ENCODE results near the gene CBX2. TPM values are rescaled to one million over a fixed set of nuclear protein-coding genes. Genes with fewer than 3 reads are reported as not detected.

Gene CBX2
- total and polyA plus RNA-seq, 2 of the 4 experiments (the other 2 are of a cell fraction) = 2.0 to 3.2 TPM

DNA sequence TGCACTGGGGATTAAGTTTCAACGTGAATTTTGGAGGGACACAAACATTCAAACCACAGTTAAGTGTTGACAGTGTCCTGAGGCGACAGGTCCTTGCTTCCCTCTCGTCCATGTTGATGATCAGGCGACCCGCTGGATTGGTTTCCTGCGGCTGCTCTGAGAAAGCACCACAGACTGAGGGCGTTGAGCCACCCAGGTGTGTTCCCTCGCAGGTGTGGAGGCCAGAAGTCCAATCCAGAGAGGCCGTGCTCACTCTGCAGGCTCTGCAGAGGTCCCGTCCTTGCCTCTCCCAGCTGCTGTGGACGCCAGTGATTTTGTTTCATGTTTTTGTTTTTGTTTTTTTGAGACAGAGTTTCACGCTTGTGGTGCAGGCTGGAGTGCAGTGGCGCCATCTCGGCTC is 22.4 kb upstream of the CBX2 start:
- intact Hi-C loops (cut with micrococcal nuclease) = no loop called here
- Histone ChIP-seq H4K91ac (ENCODE audit: insufficient read depth, low read depth, low read length) (no peak overlapping the region), H3K36me3 (ENCODE audit: control insufficient read depth, insufficient read depth, low read length) (no peaks in the 10 kb centered on the region), H3K9ac (ENCODE audit: low read depth, low read length) (no peak overlapping the region), H2BK5ac (ENCODE audit: low read depth, low read length, poor library complexity, severe bottlenecking) (no peak overlapping the region), H3K4me3 (ENCODE audit: insufficient read depth, low read depth, low read length) (no peak overlapping the region), H3K79me1 (ENCODE audit: low read depth in 1 of 2, low read length in 2 of 2) (no peaks in the 10 kb centered on the region), H3K4me2 (ENCODE audit: low read depth, low read length) (no peak overlapping the region), H3K9me1 (ENCODE audit: insufficient read depth, low read length) (no peaks in the 10 kb centered on the region), H3K14ac (replicated peaks; ENCODE audit: low read depth, low read length) (no peak overlapping the region), H3K56ac (ENCODE audit: extremely low read depth, insufficient read depth, low read length) (no peak overlapping the region), H3K27me3 (ENCODE audit: control insufficient read depth, insufficient read depth, low read length) (peaks cover 30% of the 10 kb centered on the region), H3K23ac (ENCODE audit: low read depth, low read length) (no peak overlapping the region), H3K27ac (ENCODE audit: insufficient read depth, low read length) (no peak overlapping the region), H4K5ac (ENCODE audit: low read depth, low read length) (no peak overlapping the region), H4K8ac (ENCODE audit: low read depth in 2 of 2, low read length in 2 of 2) (no peak overlapping the region), H2AK9ac (replicated peaks; ENCODE audit: low read depth, low read length, poor library complexity) (no peak overlapping the region), H2BK20ac (ENCODE audit: low read depth, low read length) (no peak overlapping the region), H2BK15ac (ENCODE audit: low read depth, low read length) (no peak overlapping the region), H4K20me1 (ENCODE audit: insufficient read depth, low read length) (no peaks in the 10 kb centered on the region), H2BK120ac (ENCODE audit: low read depth, low read length) (no peak overlapping the region), H3K18ac (ENCODE audit: low read depth, low read length) (no peak overlapping the region), H3K9me3 (ENCODE audit: control insufficient read depth, insufficient read depth, low read length) (no peaks in the 10 kb centered on the region), H2AK5ac (ENCODE audit: low read depth, low read length) (no peak overlapping the region), H2AFZ (replicated peaks; ENCODE audit: low read length, poor library complexity) (no peak overlapping the region), H3K4ac (ENCODE audit: low read depth, low read length) (no peak overlapping the region), H3K4me1 (ENCODE audit: control insufficient read depth, insufficient read depth, low read length) (no peaks in the 10 kb centered on the region; the same call in 1 of the 2 replicates)
- in situ Hi-C loops (cut with MboI; ENCODE audit: low sequenced_read_pairs) = loop anchor here (10.0 kb wide), 1 partner anchor 159 kb away; no protein-coding TSS in a partner anchor
- no peak for DNase-seq
- dilution Hi-C loops (cut with HindIII; ENCODE audit: low sequenced_read_pairs, unreplicated experiment) = no loop called here
- CTCF ChIA-PET = no interaction called here
- POLR2A ChIA-PET (ENCODE audit: unreplicated experiment) = no interaction called here
- BruUV-seq (replicated peaks) = no TSS peak
- WGBS, 2 experiments (ENCODE audit: extremely low coverage in 2 of 2, insufficient read length in 1 of 2) = 81% methylated on average over 8 of the region's 14 CpGs; no CpG with 5 or more reads in 1 of the 2 experiments
- TF ChIP-seq MXI1 (IDR thresholded peaks at IDR 0.05; ENCODE audit: borderline replicate concordance, low read depth, low read length) (no peak), POLR2A (IDR thresholded peaks at IDR 0.05; ENCODE audit: low read depth, low read length) (no peak)
- ATAC-seq (ENCODE audit: low read depth) = no peak
